Measurements from ENCODE around the gene RAMP2. TPM values are rescaled to one million over a fixed set of nuclear protein-coding genes. Genes with fewer than 3 reads are reported as not detected.

RAMP2 gene
- total and polyA plus RNA-seq, 8 donors: 8.6 to 20.0 (median 15.2) TPM; not detected in 3

GRCh38 chr17:42809250-42809649 lies 48.2 kb downstream of the RAMP2 start:
- DNase-seq: no peak
- 16 to 27% (median 20%) methylated on average over 3 of the region's 3 CpGs for WGBS, 5 donors
- intact Hi-C loops (cut with DNase I; ENCODE audit: low total_unique reads): no loop called here
- peaks cover 0 to 45% (median 22%) of the 10 kb centered on the region in 4 donors for H3K4me1 ChIP-seq
- H3K4me3 ChIP-seq: no peak overlapping the region
- peak in 1 of 3 donors; percentile 50 for TF ChIP-seq POLR2AphosphoS5 (IDR thresholded peaks at IDR 0.05)
- no peak for TF ChIP-seq CTCF (IDR thresholded peaks at IDR 0.05)
- TF ChIP-seq POLR2A (IDR thresholded peaks at IDR 0.05): no peak
- no peak for TF ChIP-seq EP300 (IDR thresholded peaks at IDR 0.05)
- no peaks in the 10 kb centered on the region for H3K9me3 ChIP-seq
- H3K36me3 ChIP-seq: peaks cover 31 to 53% (median 51%) of the 10 kb centered on the region in 4 donors
- peak overlapping the region in 3 of 5 donors; percentile 11 to 53 (median 49) for H3K27ac ChIP-seq
- H3K27me3 ChIP-seq: no peaks in the 10 kb centered on the region

Small RNAs within 50 kb of the gene (small RNA-seq; reads per million reads assigned to genes)
- 0 reads per million in 4 donors for gene HMGN2P15

Other genes starting within 250 kb of the RAMP2 start
- 10 to 100 TPM; 11.7 to 55.8 (median 22.9) TPM for gene NAGLU, start 225.0 kb upstream of the RAMP2 start, total RNA-seq
- gene NAGLU, start 225.0 kb upstream of the RAMP2 start, polyA plus RNA-seq: 10 to 100 TPM; 16.7 to 22.4 (median 19.9) TPM
- gene HSD17B1, start 208.3 kb upstream of the RAMP2 start, total RNA-seq: 1 to 10 TPM in 1 of 5 donors, under 1 TPM in 1, not detected in 3; 0.55 to 1.8 TPM
- 1 to 10 TPM; 2.7 to 4.8 (median 4.6) TPM for gene HSD17B1, start 208.3 kb upstream of the RAMP2 start, polyA plus RNA-seq
- gene COASY, start 199.1 kb upstream of the RAMP2 start, total RNA-seq: 100 to 1,000 TPM in 1 of 5 donors, 10 to 100 TPM in 4; 15.6 to 127 (median 43.5) TPM
- gene COASY, start 199.1 kb upstream of the RAMP2 start, polyA plus RNA-seq: 10 to 100 TPM; 79.6 to 93.4 (median 88.4) TPM
- 100 to 1,000 TPM in 1 of 5 donors, 10 to 100 TPM in 4; 39.7 to 101 (median 62.5) TPM for gene MLX, start 194.1 kb upstream of the RAMP2 start, total RNA-seq
- gene MLX, start 194.1 kb upstream of the RAMP2 start, polyA plus RNA-seq: 10 to 100 TPM; 39.1 to 83.4 (median 55.5) TPM
- gene PSMC3IP, start 183.5 kb upstream of the RAMP2 start, total RNA-seq: 1 to 10 TPM in 2 of 5 donors, under 1 TPM in 1, not detected in 2; 0.89 to 3.3 (median 2.4) TPM
- gene PSMC3IP, start 183.5 kb upstream of the RAMP2 start, polyA plus RNA-seq: 1 to 10 TPM; 5.1 to 6.5 (median 5.2) TPM
- gene RETREG3, start 151.9 kb upstream of the RAMP2 start, total RNA-seq: 10 to 100 TPM; 21.1 to 74.8 (median 51.0) TPM
- gene RETREG3, start 151.9 kb upstream of the RAMP2 start, polyA plus RNA-seq: 10 to 100 TPM in 2 of 3 donors, 1 to 10 TPM in 1; 9.5 to 20.4 (median 15.4) TPM
- gene TUBG1, start 151.5 kb upstream of the RAMP2 start, total RNA-seq: 10 to 100 TPM; 18.5 to 72.4 (median 49.2) TPM
- 10 to 100 TPM; 33.3 to 51.5 (median 42.2) TPM for gene TUBG1, start 151.5 kb upstream of the RAMP2 start, polyA plus RNA-seq
- 100 to 1,000 TPM in 2 of 5 donors, 10 to 100 TPM in 2, 1 to 10 TPM in 1; 4.3 to 181 (median 15.8) TPM for gene TUBG2, start 101.9 kb upstream of the RAMP2 start, total RNA-seq
- 10 to 100 TPM; 13.3 to 17.1 (median 15.9) TPM for gene TUBG2, start 101.9 kb upstream of the RAMP2 start, polyA plus RNA-seq
- 10 to 100 TPM; 16.5 to 96.0 (median 28.0) TPM for gene PLEKHH3, start 84.2 kb upstream of the RAMP2 start, total RNA-seq
- 10 to 100 TPM; 19.1 to 74.4 (median 52.9) TPM for gene PLEKHH3, start 84.2 kb upstream of the RAMP2 start, polyA plus RNA-seq
- gene CCR10, start 79.4 kb upstream of the RAMP2 start, total RNA-seq: 10 to 100 TPM in 1 of 5 donors, 1 to 10 TPM in 3, not detected in 1; 1.7 to 11.7 (median 7.0) TPM
- 1 to 10 TPM in 1 of 3 donors, under 1 TPM in 2; 0.55 to 1.4 (median 0.56) TPM for gene CCR10, start 79.4 kb upstream of the RAMP2 start, polyA plus RNA-seq
- 10 to 100 TPM in 2 of 5 donors, 1 to 10 TPM in 3; 6.7 to 13.3 (median 9.0) TPM for gene CNTNAP1, start 78.7 kb upstream of the RAMP2 start, total RNA-seq
- 1 to 10 TPM in 2 of 3 donors, under 1 TPM in 1; 0.76 to 2.7 (median 2.6) TPM for gene CNTNAP1, start 78.7 kb upstream of the RAMP2 start, polyA plus RNA-seq
- 100 to 1,000 TPM in 1 of 5 donors, 10 to 100 TPM in 4; 28.1 to 512 (median 35.6) TPM for gene EZH1, start 16.2 kb upstream of the RAMP2 start, total RNA-seq
- gene EZH1, start 16.2 kb upstream of the RAMP2 start, polyA plus RNA-seq: 10 to 100 TPM in 1 of 3 donors, 1 to 10 TPM in 2; 6.3 to 16.0 (median 6.7) TPM
- gene VPS25, start 12.2 kb downstream of the RAMP2 start, total RNA-seq: 10 to 100 TPM in 3 of 5 donors, 1 to 10 TPM in 2; 4.1 to 66.5 (median 12.9) TPM
- gene VPS25, start 12.2 kb downstream of the RAMP2 start, polyA plus RNA-seq: 10 to 100 TPM; 71.8 to 79.6 (median 75.5) TPM
- 10 to 100 TPM in 2 of 5 donors, 1 to 10 TPM in 3; 1.1 to 30.4 (median 4.9) TPM for gene WNK4, start 19.4 kb downstream of the RAMP2 start, total RNA-seq
- gene WNK4, start 19.4 kb downstream of the RAMP2 start, polyA plus RNA-seq: 1 to 10 TPM; 1.1 to 1.7 (median 1.3) TPM
- gene COA3, start 37.5 kb downstream of the RAMP2 start, total RNA-seq: 100 to 1,000 TPM in 3 of 5 donors, 10 to 100 TPM in 2; 22.2 to 166 (median 121) TPM
- gene COA3, start 37.5 kb downstream of the RAMP2 start, polyA plus RNA-seq: 100 to 1,000 TPM; 201 to 268 (median 201) TPM
- gene CNTD1, start 37.6 kb downstream of the RAMP2 start, total RNA-seq: 1 to 10 TPM in 2 of 5 donors, under 1 TPM in 1, not detected in 2; 0.29 to 2.2 (median 1.3) TPM
- 1 to 10 TPM; 1.3 to 2.4 (median 1.3) TPM for gene CNTD1, start 37.6 kb downstream of the RAMP2 start, polyA plus RNA-seq
- gene BECN1, start 63.1 kb downstream of the RAMP2 start, total RNA-seq: 100 to 1,000 TPM in 3 of 5 donors, 10 to 100 TPM in 2; 53.1 to 192 (median 124) TPM
- gene BECN1, start 63.1 kb downstream of the RAMP2 start, polyA plus RNA-seq: 10 to 100 TPM; 40.3 to 86.1 (median 65.2) TPM
- gene PSME3, start 72.2 kb downstream of the RAMP2 start, total RNA-seq: 10 to 100 TPM; 26.4 to 74.4 (median 70.0) TPM
- gene PSME3, start 72.2 kb downstream of the RAMP2 start, polyA plus RNA-seq: 10 to 100 TPM; 27.1 to 75.8 (median 61.5) TPM
- gene AOC2, start 83.4 kb downstream of the RAMP2 start, total RNA-seq: 1 to 10 TPM in 1 of 5 donors, under 1 TPM in 2, not detected in 2; 0.87 to 3.0 (median 0.92) TPM
- gene AOC2, start 83.4 kb downstream of the RAMP2 start, polyA plus RNA-seq: under 1 TPM in 2 of 3 donors, not detected in 1; 0.50 to 0.55 TPM
- 10 to 100 TPM; 20.9 to 67.9 (median 42.0) TPM for gene AOC3, start 90.0 kb downstream of the RAMP2 start, total RNA-seq
- 10 to 100 TPM in 1 of 3 donors, 1 to 10 TPM in 2; 6.2 to 46.9 (median 9.3) TPM for gene AOC3, start 90.0 kb downstream of the RAMP2 start, polyA plus RNA-seq
- 1 to 10 TPM in 1 of 5 donors, not detected in 4; 4.0 TPM for gene G6PC1, start 139.6 kb downstream of the RAMP2 start, total RNA-seq
- not detected for gene G6PC1, start 139.6 kb downstream of the RAMP2 start, polyA plus RNA-seq
- 10 to 100 TPM in 4 of 5 donors, 1 to 10 TPM in 1; 6.4 to 64.0 (median 26.8) TPM for gene AARSD1, start 203.2 kb downstream of the RAMP2 start, total RNA-seq
- gene AARSD1, start 203.2 kb downstream of the RAMP2 start, polyA plus RNA-seq: 10 to 100 TPM; 37.7 to 61.2 (median 56.7) TPM
- gene PTGES3L, start 218.9 kb downstream of the RAMP2 start, total RNA-seq: 1 to 10 TPM in 3 of 5 donors, not detected in 2; 3.6 to 9.8 (median 8.3) TPM
- 1 to 10 TPM in 2 of 3 donors, not detected in 1; 1.3 to 2.9 TPM for gene PTGES3L, start 218.9 kb downstream of the RAMP2 start, polyA plus RNA-seq
- gene RUNDC1, start 219.3 kb downstream of the RAMP2 start, total RNA-seq: 10 to 100 TPM; 12.9 to 51.6 (median 15.2) TPM
- 1 to 10 TPM; 5.8 to 7.1 (median 6.6) TPM for gene RUNDC1, start 219.3 kb downstream of the RAMP2 start, polyA plus RNA-seq
- 1,000 to 10,000 TPM in 3 of 5 donors, 100 to 1,000 TPM in 2; 251 to 1,639 (median 1,099) TPM for gene RPL27, start 237.2 kb downstream of the RAMP2 start, total RNA-seq
- gene RPL27, start 237.2 kb downstream of the RAMP2 start, polyA plus RNA-seq: 1,000 to 10,000 TPM; 2,693 to 4,199 (median 4,058) TPM
- gene IFI35, start 245.6 kb downstream of the RAMP2 start, total RNA-seq: 100 to 1,000 TPM in 1 of 5 donors, 10 to 100 TPM in 2, 1 to 10 TPM in 2; 4.0 to 145 (median 19.5) TPM
- 10 to 100 TPM; 37.6 to 53.0 (median 46.4) TPM for gene IFI35, start 245.6 kb downstream of the RAMP2 start, polyA plus RNA-seq

Measured in stomach (tissue), 9 donors.